Prostate gland (tissue), 2 donors: ENCODE data around the gene IFRD2. TPM values are rescaled to one million over a fixed set of nuclear protein-coding genes. Genes with fewer than 3 reads are reported as not detected.

Experiments used
- DNase-seq: peaks from one replicate; pipeline ENCODE4 v3.0.0-alpha.2; 2019; ENCODE audit warnings: low spot score
- H3K27ac ChIP-seq, 2 donors: fragments of 200-600 bp; sonication (generic); 2 replicates each; pipeline ENCODE4 v1.5.1; 2017 to 2019
- H3K27me3 ChIP-seq: fragments of 200-600 bp; sonication (generic); replicated peaks from 2 replicates; pipeline ENCODE4 v1.5.1; 2019; ENCODE audit not compliant: insufficient read depth
- H3K36me3 ChIP-seq, 2 donors: fragments of 200-600 bp; sonication (generic); 1 replicate in 1 of 2; 2 replicates in 1 of 2; pipeline versions ENCODE4 v1.5.1 to v1.8.1; 2017 to 2019
- H3K4me1 ChIP-seq: fragments of 200-600 bp; sonication (generic); replicated peaks from 2 replicates; pipeline ENCODE4 v1.5.1; 2019
- H3K4me3 ChIP-seq, 2 donors: fragments of 200-600 bp; sonication (generic); 2 replicates each; pipeline ENCODE4 v1.5.1; 2017 to 2019
- H3K9me3 ChIP-seq: fragments of 200-600 bp; sonication (generic); 2 replicates; pipeline ENCODE4 v1.5.1; 2017
- CTCF ChIP-seq, 4 experiments: fragments of 200-600 bp in 2 of 4; fragments of 450-650 bp in 2 of 4; sonication (generic) in 2 of 4; IDR thresholded peaks; 1 replicate in 3 of 4; 2 replicates in 1 of 4; pipeline ENCODE4 v1.5.1; 2016 to 2019; ENCODE audit warnings: antibody characterized with exemption in 4 of 4, mild to moderate bottlenecking in 2 of 4, moderate library complexity in 2 of 4
- POLR2A ChIP-seq: fragments of 450-650 bp; IDR thresholded peaks from one replicate; pipeline ENCODE4 v1.6.1; 2016; ENCODE audit warnings: antibody characterized with exemption, mild to moderate bottlenecking
- POLR2AphosphoS5 ChIP-seq: sonication (generic); formaldehyde crosslinking; IDR thresholded peaks from one replicate; pipeline ENCODE4 v1.6.1; 2017; ENCODE audit warnings: antibody characterized with exemption
- WGBS: methylation state at CpG from one replicate; pipeline ENCODE4 v1.1.5; 2018; 5-methylcytosine and 5-hydroxymethylcytosine counted together
- intact Hi-C: fragments of 100-400 bp; cut with DNase I; formaldehyde crosslinking; loops from one replicate; pipeline ENCODE4 v1.14.2; 2022
- total RNA-seq, 2 donors: library from RNA; depleted of rRNA; stranded (reverse); fragments of >200 nt; gene quantifications; one replicate each; pipeline ENCODE4 v1.1.0, GENCODE V29; 2016

The IFRD2 gene
- total RNA-seq, 2 donors from 2014 or later = 93.0 to 99.9 TPM

DNA sequence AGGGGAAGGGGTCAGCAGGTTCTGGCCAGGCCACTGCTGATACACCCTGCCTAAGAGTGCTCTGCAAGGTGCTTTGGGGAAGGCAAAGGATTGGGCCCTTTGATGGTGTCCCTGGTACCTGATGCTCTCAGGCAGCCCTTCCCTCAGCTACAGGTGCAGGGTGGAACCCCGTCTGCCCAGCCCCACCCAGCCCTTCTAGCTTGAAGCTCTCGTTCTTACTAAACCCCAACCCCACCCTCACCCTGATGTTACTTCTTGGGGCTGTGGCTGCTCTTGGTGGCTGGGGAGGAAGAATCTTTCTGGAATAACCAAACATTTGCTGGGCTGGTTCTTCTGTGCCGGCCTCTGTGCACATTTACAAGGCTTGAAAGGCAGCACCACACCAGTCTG lies 49.9 kb downstream of the IFRD2 start:
- no peaks in the 10 kb centered on the region for H3K36me3 ChIP-seq
- WGBS = 54% methylated on average over 3 of the region's 3 CpGs
- no peak overlapping the region for H3K4me3 ChIP-seq
- TF ChIP-seq POLR2AphosphoS5 (no peak), CTCF (IDR thresholded peaks at IDR 0.05) (no peak), POLR2A (no peak)
- intact Hi-C loops = no loop called here
- peaks cover 29% of the 10 kb centered on the region for H3K4me1 ChIP-seq
- no peaks in the 10 kb centered on the region for H3K27me3 ChIP-seq
- DNase-seq = no peak
- peak overlapping the region in 1 of 2 donors; percentile 40 for H3K27ac ChIP-seq
- H3K9me3 ChIP-seq = no peaks in the 10 kb centered on the region

DNA sequence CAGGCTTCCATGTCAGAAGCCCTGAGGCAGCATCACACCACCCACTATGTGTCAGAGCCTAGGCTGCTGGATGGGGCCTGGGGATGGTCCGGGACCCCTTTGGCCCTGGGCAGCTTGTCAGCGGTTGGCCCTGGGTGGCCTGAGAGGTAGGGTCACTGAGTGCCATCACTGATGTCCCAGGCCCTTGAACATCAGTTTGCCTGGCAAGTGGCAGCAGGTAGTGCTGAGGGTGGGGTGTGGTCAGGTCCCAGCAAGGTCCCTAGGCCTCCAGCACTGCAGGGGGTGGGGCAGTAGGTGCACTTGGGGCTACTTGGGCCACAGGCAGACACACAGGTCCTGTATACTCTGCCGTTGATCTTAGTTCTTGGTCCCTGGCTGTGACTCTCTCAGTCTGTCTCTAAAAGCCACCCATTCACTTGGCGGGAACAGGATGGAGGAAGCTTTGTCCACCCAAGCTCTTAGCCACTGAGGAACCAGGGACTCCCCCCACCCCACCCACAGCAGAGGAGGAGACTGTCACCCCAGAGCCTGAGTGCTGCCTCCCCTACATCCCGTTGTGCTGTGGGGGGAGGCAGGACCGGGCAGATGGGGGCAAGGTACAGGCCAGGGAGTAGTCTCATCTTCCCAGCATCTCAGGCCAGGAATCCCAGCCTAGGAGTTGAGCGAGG lies 50.4 kb downstream of the IFRD2 start:
- Histone ChIP-seq H3K4me1 (peaks cover 29% of the 10 kb centered on the region), H3K27ac (peak overlapping the region in 1 of 2 donors; percentile 29), H3K9me3 (no peaks in the 10 kb centered on the region), H3K27me3 (no peaks in the 10 kb centered on the region), H3K4me3 (no peak overlapping the region), H3K36me3 (no peaks in the 10 kb centered on the region)
- DNase-seq = no peak
- 68% methylated on average over 7 of the region's 7 CpGs for WGBS
- TF ChIP-seq POLR2AphosphoS5 = no peak
- no peak for TF ChIP-seq POLR2A
- TF ChIP-seq CTCF (IDR thresholded peaks at IDR 0.05) = no peak
- intact Hi-C loops = no loop called here

DNA sequence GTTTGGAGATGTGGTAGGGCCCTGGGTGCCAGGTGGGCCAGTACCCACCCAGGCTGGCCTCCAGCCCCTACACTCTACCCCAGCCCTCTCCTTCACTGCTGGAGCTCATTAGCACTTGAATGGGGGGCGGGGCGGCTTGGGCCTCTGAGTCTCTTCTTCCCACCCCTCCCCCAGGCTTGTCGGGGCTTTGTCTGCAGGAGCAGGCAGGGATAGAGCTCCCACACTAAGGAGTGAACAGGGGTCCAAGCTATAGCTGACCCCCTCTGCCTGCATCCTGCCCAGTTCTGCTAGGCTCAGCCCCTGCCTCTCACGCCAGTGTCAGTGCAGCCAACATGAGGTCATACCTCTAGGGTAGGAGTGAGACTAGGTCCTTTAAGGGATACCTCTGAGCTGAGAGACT lies 51.1 kb downstream of the IFRD2 start:
- intact Hi-C loops = no loop called here
- TF ChIP-seq POLR2A (no peak), POLR2AphosphoS5 (no peak), CTCF (IDR thresholded peaks at IDR 0.05) (no peak)
- no peak for DNase-seq
- no peaks in the 10 kb centered on the region for H3K36me3 ChIP-seq
- peaks cover 25% of the 10 kb centered on the region for H3K4me1 ChIP-seq
- H3K27me3 ChIP-seq = no peaks in the 10 kb centered on the region
- peak overlapping the region in 1 of 2 donors; percentile 29 for H3K27ac ChIP-seq
- no peak overlapping the region for H3K4me3 ChIP-seq
- 64% methylated on average over 4 of the region's 4 CpGs for WGBS
- no peaks in the 10 kb centered on the region for H3K9me3 ChIP-seq

GRCh38 chr3:50239649-50240048 lies 52.6 kb downstream of the IFRD2 start:
- H3K27ac ChIP-seq = peak overlapping the region; percentile 84 to 89

More at GRCh38 chr3:50239649-50240048, 52.6 kb downstream of the IFRD2 start:
- Histone ChIP-seq H3K27me3 (no peaks in the 10 kb centered on the region), H3K4me3 (no peak overlapping the region), H3K9me3 (no peaks in the 10 kb centered on the region), H3K36me3 (no peaks in the 10 kb centered on the region), H3K4me1 (peaks cover 25% of the 10 kb centered on the region)
- 77% methylated on average over 4 of the region's 4 CpGs for WGBS
- TF ChIP-seq POLR2A (no peak), POLR2AphosphoS5 (no peak), CTCF (IDR thresholded peaks at IDR 0.05) (no peak)
- DNase-seq = no peak
- intact Hi-C loops = loop anchor here (5.0 kb wide), 1 partner anchor 83 kb away; the partner anchor contains the start of gene HYAL2
